ENCODE data around the gene BTNL3.

DNA sequence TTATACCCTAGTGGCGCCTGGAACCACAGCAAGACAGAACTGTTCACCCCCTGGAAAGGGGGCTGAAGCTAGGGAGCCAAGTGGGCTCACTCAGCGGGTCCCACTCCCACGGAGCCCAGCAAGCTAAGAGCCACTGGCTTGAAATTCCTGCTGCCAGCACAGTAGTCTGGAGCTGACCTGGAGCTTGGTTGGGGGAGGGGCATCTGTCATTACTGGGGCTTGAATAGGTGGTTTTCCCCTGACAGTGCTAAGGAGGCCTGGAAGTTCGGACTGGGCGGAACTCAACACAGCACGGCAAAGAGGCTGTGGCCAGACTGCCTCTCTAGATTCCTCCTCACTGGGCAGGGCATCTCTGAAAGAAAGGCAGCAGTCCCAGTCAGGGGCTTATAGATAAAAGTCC lies 19.5 kb downstream of the BTNL3 start:
- TF ChIP-seq CTCF (IDR thresholded peaks at IDR 0.05; ENCODE audit: poor library complexity): no peak
- TF ChIP-seq EZH2 (IDR thresholded peaks at IDR 0.05; ENCODE audit: borderline replicate concordance): no peak
